Fibroblast of the aortic adventitia (primary cell): ENCODE measurements around the gene DNAJA3. TPM values are rescaled to one million over a fixed set of nuclear protein-coding genes. Genes with fewer than 3 reads are reported as not detected.
A peak's percentile ranks its signal among the peaks of the same experiment; 100 is the strongest.

Experiments used
- DNase-seq: peaks from one replicate; pipeline ENCODE4 v3.0.0-alpha.2; 2010; ENCODE audit warnings: low read depth
- H3K4me3 ChIP-seq: 2 replicates; pipeline ENCODE4 v1.5.1; 2011; ENCODE audit warnings: low read depth, mild to moderate bottlenecking, control low read depth, low read length, moderate library complexity
- CTCF ChIP-seq: IDR thresholded peaks from 2 replicates; pipeline ENCODE4 v1.5.1; 2011; ENCODE audit warnings: mild to moderate bottlenecking, low read length, control low read depth, inconsistent platforms; ENCODE audit not compliant: insufficient read depth
- total RNA-seq: library from RNA; depleted of rRNA; stranded (reverse); fragments of >200 nt; gene quantifications from 2 replicates; pipeline ENCODE4 v1.2.3, GENCODE V29; 2012; ENCODE audit warnings: low replicate concordance

Gene DNAJA3
- total RNA-seq, 1 donor = 44.0 TPM

- TF ChIP-seq CTCF = no peak
- H3K4me3 ChIP-seq = no peak overlapping the region
- no peak for DNase-seq
Measured at GRCh38 chr16:4403133-4403949, 22.3 kb upstream of the DNAJA3 start.

- no peak for DNase-seq
- H3K4me3 ChIP-seq = no peak overlapping the region
- peak; percentile 60 for TF ChIP-seq CTCF
Measured at GRCh38 chr16:4404247-4404966, 21.3 kb upstream of the DNAJA3 start.

GRCh38 chr16:4404967-4405696 lies 20.5 kb upstream of the DNAJA3 start:
- H3K4me3 ChIP-seq = no peak overlapping the region
- TF ChIP-seq CTCF = no peak
- DNase-seq = no peak

- no peak for TF ChIP-seq CTCF
- no peak overlapping the region for H3K4me3 ChIP-seq
- peak; percentile 39 for DNase-seq
Measured at GRCh38 chr16:4407543-4408322, 17.9 kb upstream of the DNAJA3 start.

GRCh38 chr16:4408323-4408690 lies 17.4 kb upstream of the DNAJA3 start:
- no peak for DNase-seq
- H3K4me3 ChIP-seq = no peak overlapping the region
- TF ChIP-seq CTCF = no peak

- no peak for TF ChIP-seq CTCF
- no peak overlapping the region for H3K4me3 ChIP-seq
- no peak for DNase-seq
Measured at GRCh38 chr16:4409081-4409932, 16.4 kb upstream of the DNAJA3 start.
